A673 (cell line): ENCODE measurements around the gene TMEM158.

Experiments
- CTCF ChIP-seq: fragments of 300-800, 200-600 bp; sonication (generic); conservative IDR thresholded peaks from 2 replicates; pipeline ENCODE4 v1.5.1; 2017; ENCODE audit warnings: low read depth, mild to moderate bottlenecking, antibody characterized with exemption, low read length, moderate library complexity, mixed read lengths
- EZH2 ChIP-seq: fragments of 200-600 bp; sonication (generic); IDR thresholded peaks from 2 replicates; pipeline ENCODE4 v1.6.1; 2017; ENCODE audit warnings: borderline replicate concordance, low read depth, mild to moderate bottlenecking, mixed read lengths, antibody characterized with exemption, low read length; ENCODE audit not compliant: poor library complexity, severe bottlenecking

- TF ChIP-seq CTCF: no peak
- TF ChIP-seq EZH2: no peak
Measured at GRCh38 chr3:45267097-45267496, 41.0 kb upstream of the TMEM158 start.
